Suprapubic skin (tissue), 4 donors: ENCODE data around the gene ZNF689. TPM values are rescaled to one million over a fixed set of nuclear protein-coding genes. Genes with fewer than 3 reads are reported as not detected.

Source experiments
- DNase-seq, 2 donors: peaks; one replicate each; pipeline ENCODE4 v3.0.0-alpha.2; 2019; ENCODE audit warnings: low spot score in 2 of 2
- H3K27ac ChIP-seq: fragments of 200-600 bp; sonication (generic); one replicate; pipeline ENCODE4 v1.5.1; 2019
- H3K27me3 ChIP-seq: fragments of 200-600 bp; sonication (generic); one replicate; pipeline ENCODE4 v1.5.1; 2019
- H3K36me3 ChIP-seq: fragments of 200-600 bp; sonication (generic); one replicate; pipeline ENCODE4 v1.5.1; 2019
- H3K4me1 ChIP-seq: fragments of 200-600 bp; sonication (generic); one replicate; pipeline ENCODE4 v1.5.1; 2019
- H3K4me3 ChIP-seq: fragments of 200-600 bp; sonication (generic); one replicate; pipeline ENCODE4 v1.5.1; 2019; ENCODE audit warnings: mild to moderate bottlenecking
- H3K9me3 ChIP-seq: fragments of 200-600 bp; sonication (generic); one replicate; pipeline ENCODE4 v1.5.1; 2019
- EP300 ChIP-seq: sonication (generic); formaldehyde crosslinking; IDR thresholded peaks from one replicate; pipeline ENCODE4 v1.6.1; 2017; ENCODE audit warnings: antibody characterized with exemption
- POLR2A ChIP-seq, 2 donors: fragments of 450-650 bp; IDR thresholded peaks; one replicate each; pipeline ENCODE4 v1.6.1; 2017; ENCODE audit warnings: antibody characterized with exemption in 2 of 2, mild to moderate bottlenecking in 2 of 2, moderate library complexity in 2 of 2
- POLR2AphosphoS5 ChIP-seq, 3 donors: sonication (generic); formaldehyde crosslinking; IDR thresholded peaks; one replicate each; pipeline ENCODE4 v1.6.1; 2017; ENCODE audit warnings: antibody characterized with exemption in 3 of 3
- WGBS: methylation state at CpG from one replicate; pipeline ENCODE4 v1.1.5; 2018; 5-methylcytosine and 5-hydroxymethylcytosine counted together
- total RNA-seq, 4 donors: library from RNA; depleted of rRNA; stranded (reverse); fragments of >200 nt; gene quantifications; one replicate each; pipeline ENCODE4 v1.1.0, GENCODE V29; 2016
- TF ChIP-seq, protein P1 (sequence below), 2 donors: fragments of 200-600 bp in 1 of 2; fragments of 450-650 bp in 1 of 2; sonication (generic) in 1 of 2; IDR thresholded peaks; one replicate each; pipeline ENCODE4 v1.5.1; 2016 to 2019; ENCODE audit warnings: antibody characterized with exemption in 2 of 2, mild to moderate bottlenecking in 1 of 2, moderate library complexity in 1 of 2

ZNF689 gene
- total RNA-seq, 4 donors from 2014 or later, result 5.3 to 11.2 (median 6.0) TPM

DNA sequence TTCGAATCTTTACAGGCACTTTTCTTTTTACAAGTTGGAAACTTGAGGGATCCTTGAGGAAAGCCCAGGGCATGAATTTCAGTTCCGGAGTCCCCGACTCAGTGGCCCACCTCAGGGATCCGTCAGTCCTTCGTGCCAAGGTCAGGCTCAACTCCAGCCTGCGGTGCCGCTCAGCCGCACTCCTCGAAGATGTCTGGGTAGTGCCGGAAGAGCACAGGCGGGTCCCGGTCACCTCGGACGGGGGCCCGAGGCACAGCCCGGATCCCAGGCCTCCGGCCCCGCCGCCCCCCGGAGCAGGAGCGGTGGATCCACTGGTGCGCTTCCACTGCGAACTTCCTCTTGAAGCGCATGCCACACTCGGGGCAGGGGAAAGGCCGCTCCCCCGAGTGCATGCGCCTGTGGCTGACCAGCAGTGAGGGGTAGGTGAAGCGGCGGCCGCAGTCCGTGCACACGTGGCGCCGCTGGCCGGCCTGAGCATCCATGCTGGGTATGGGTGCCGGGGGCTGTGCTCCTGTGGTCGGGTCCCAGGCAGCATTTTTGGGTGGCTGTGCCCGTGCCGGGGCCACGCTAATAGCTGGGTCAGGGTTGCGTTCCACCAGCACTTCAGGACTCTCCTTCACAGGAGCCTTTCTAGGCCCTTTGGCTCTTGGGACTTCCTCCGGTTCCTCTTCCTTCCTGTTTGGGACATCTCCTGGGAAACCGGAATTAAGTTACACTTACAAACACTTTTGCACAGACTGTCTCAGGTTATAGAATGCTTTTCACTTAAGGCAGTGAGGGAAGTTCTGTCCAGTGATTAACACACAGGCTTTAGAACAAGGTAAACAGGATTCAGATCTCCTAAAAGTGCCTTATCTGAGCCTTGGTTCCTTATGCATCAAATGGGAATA lies 40.2 kb downstream of the ZNF689 start:
- Histone ChIP-seq H3K4me1 (peaks cover 37% of the 10 kb centered on the region), H3K4me3 (peak overlapping the region; percentile 68), H3K27ac (peak overlapping the region; percentile 24), H3K27me3 (no peaks in the 10 kb centered on the region), H3K36me3 (no peaks in the 10 kb centered on the region), H3K9me3 (no peaks in the 10 kb centered on the region)
- TF ChIP-seq POLR2AphosphoS5 (IDR thresholded peaks at IDR 0.05), result no peak
- no peak for TF ChIP-seq EP300
- no peak for DNase-seq
- WGBS, result 88% methylated on average over 16 of the region's 44 CpGs

DNA sequence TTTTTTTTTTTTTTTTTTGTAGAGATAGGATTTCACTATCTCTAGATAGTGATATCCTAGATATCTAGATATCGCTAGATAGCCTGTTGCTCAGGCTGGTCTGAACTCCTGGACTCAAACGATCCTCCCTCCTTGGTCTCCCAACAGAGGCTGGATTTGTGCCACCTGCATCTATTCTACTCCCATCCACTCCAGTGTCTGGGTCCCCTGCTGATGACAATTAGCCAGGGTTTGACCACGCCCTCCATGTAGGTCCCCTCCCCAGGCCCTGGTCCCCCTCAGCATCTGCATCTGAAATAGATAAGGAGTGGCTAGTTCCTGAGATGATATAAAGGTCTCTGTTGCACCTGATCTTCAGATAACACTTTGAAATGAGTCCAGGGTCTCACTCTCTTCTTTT lies 40.9 kb downstream of the ZNF689 start:
- TF ChIP-seq POLR2AphosphoS5 (IDR thresholded peaks at IDR 0.05) (no peak), EP300 (no peak), POLR2A (IDR thresholded peaks at IDR 0.05) (no peak)
- TF ChIP-seq, protein P1, sequence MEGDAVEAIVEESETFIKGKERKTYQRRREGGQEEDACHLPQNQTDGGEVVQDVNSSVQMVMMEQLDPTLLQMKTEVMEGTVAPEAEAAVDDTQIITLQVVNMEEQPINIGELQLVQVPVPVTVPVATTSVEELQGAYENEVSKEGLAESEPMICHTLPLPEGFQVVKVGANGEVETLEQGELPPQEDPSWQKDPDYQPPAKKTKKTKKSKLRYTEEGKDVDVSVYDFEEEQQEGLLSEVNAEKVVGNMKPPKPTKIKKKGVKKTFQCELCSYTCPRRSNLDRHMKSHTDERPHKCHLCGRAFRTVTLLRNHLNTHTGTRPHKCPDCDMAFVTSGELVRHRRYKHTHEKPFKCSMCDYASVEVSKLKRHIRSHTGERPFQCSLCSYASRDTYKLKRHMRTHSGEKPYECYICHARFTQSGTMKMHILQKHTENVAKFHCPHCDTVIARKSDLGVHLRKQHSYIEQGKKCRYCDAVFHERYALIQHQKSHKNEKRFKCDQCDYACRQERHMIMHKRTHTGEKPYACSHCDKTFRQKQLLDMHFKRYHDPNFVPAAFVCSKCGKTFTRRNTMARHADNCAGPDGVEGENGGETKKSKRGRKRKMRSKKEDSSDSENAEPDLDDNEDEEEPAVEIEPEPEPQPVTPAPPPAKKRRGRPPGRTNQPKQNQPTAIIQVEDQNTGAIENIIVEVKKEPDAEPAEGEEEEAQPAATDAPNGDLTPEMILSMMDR (IDR thresholded peaks at IDR 0.05), result no peak
- no peak for DNase-seq
- 85% methylated on average over 3 of the region's 3 CpGs for WGBS
- no peak overlapping the region for H3K4me3 ChIP-seq
- no peaks in the 10 kb centered on the region for H3K36me3 ChIP-seq
- H3K27ac ChIP-seq, result no peak overlapping the region
- H3K9me3 ChIP-seq, result no peaks in the 10 kb centered on the region
- H3K27me3 ChIP-seq, result no peaks in the 10 kb centered on the region
- H3K4me1 ChIP-seq, result peaks cover 37% of the 10 kb centered on the region

DNA sequence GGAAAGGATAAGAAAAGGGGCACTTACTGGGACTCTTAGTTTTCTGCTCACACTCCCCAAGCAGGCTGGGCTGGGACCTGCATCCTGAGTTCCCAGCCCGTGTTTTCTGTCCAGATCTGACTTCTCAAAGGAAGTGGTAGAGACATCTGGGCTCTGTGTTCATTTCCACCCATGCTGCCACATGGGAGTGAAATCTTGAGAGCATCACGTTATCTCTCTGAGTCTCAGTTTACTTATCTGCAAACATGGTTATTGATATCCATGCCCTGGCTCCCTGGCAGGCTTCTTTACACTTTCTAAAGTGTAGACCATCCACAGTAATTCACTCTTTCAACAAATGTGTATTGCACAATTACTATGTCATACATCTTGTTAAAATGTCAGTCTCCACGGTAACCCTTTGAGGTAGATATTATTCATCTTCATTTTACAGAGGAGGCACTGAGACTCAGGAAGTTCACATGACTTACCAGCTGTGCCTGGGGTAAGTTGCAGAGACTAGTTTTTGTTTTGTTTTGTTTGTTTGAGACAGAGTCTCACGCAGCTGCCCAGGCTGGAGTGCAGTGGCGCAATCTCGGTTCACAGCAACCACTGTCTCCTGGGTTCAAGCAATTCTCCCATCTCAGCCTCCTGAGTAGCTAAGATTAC lies 42.1 kb downstream of the ZNF689 start:
- WGBS, result 49% methylated on average over 6 of the region's 6 CpGs
- no peak overlapping the region for H3K4me3 ChIP-seq

DNA sequence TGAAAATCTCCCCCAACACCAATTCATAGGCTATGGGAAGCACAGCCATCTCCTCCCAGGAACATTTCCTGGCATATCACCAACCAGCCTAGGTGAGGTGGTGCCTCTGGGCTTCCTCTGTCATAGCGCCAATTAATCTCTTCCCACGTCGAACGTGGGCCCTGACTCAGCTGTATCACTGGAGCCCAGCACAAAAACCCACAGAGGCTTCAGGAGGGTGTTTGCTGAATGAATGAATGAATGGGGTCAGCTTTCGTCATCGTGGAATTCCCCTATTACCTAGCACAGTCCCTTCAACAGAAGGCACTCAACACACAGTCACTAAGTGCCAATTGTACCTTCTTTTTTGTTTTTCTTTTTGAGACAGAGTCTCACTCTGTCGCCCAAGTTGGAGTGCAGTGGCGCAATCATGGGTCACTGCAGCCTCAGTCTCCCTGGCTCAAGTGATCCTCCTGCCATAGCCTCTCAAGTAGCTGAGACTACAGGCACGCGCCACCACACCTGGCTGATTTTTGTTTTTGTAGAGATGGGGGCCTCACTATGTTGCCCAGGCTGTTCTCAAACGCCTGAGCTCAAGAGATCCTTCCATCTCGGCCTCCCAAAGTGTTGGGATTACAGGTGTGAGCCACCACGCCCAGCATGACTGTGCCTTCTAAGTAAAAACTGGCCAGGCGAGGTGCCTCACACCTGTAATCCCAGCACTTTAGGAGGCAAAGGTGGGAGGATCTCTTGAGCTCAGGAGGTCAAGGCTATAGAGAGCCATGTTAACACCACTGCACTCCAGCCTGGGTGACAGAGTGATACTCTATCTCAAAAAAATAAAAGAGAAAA lies 42.8 kb downstream of the ZNF689 start:
- no peak for DNase-seq
- H3K27ac ChIP-seq, result peak overlapping the region; percentile 55
- WGBS, result 64% methylated on average over 14 of the region's 14 CpGs
- no peaks in the 10 kb centered on the region for H3K36me3 ChIP-seq
- TF ChIP-seq EP300, result no peak
- no peak for TF ChIP-seq POLR2A (IDR thresholded peaks at IDR 0.05)
- no peak for TF ChIP-seq POLR2AphosphoS5 (IDR thresholded peaks at IDR 0.05)
- TF ChIP-seq, protein P1 (IDR thresholded peaks at IDR 0.05), result no peak
- H3K27me3 ChIP-seq, result no peaks in the 10 kb centered on the region
- H3K9me3 ChIP-seq, result no peaks in the 10 kb centered on the region
- H3K4me3 ChIP-seq, result no peak overlapping the region
- H3K4me1 ChIP-seq, result peaks cover 33% of the 10 kb centered on the region

More for the DNA sequence above, 42.1 kb downstream of the ZNF689 start:
- DNase-seq, result no peak
- Histone ChIP-seq H3K27me3 (no peaks in the 10 kb centered on the region), H3K9me3 (no peaks in the 10 kb centered on the region), H3K27ac (peak overlapping the region; percentile 55), H3K4me1 (peaks cover 37% of the 10 kb centered on the region), H3K36me3 (no peaks in the 10 kb centered on the region)
- no peak for TF ChIP-seq EP300
- no peak for TF ChIP-seq POLR2AphosphoS5 (IDR thresholded peaks at IDR 0.05)
- no peak for TF ChIP-seq POLR2A (IDR thresholded peaks at IDR 0.05)
- TF ChIP-seq, protein P1 (IDR thresholded peaks at IDR 0.05), result no peak

DNA sequence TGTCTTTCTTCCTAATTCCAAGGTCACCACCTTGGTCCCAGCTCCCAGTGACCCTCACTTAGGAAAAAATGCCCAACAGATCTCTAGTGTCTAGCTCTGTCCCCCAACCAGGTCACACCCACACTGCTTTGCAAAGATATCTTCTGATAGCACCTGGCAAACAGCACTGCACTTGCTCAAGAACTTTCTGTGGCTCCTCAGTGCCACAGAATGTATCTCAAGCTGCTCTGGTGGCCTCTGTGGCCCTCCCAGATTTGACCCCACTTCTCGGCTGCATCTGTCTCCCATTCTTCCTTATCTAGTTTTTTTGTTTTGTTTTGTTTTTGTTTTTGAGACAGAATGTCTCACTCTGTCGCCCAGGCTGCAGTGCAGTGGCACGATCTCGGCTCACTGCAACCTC lies 43.7 kb downstream of the ZNF689 start:
- Histone ChIP-seq H3K4me1 (peaks cover 31% of the 10 kb centered on the region), H3K36me3 (no peaks in the 10 kb centered on the region), H3K27ac (no peak overlapping the region), H3K9me3 (no peaks in the 10 kb centered on the region), H3K27me3 (no peaks in the 10 kb centered on the region), H3K4me3 (no peak overlapping the region)
- no peak for DNase-seq
- TF ChIP-seq, protein P1 (IDR thresholded peaks at IDR 0.05), result no peak
- TF ChIP-seq EP300 (no peak), POLR2AphosphoS5 (IDR thresholded peaks at IDR 0.05) (no peak), POLR2A (IDR thresholded peaks at IDR 0.05) (no peak)
- 88% methylated on average over 4 of the region's 4 CpGs for WGBS
